ENCODE data around the gene ZIC2. TPM values are rescaled to one million over a fixed set of nuclear protein-coding genes. Genes with fewer than 3 reads are reported as not detected.
"Not testable (repeated sequence)": the region's sequence is repeated elsewhere in the genome, so short reads cannot be mapped to it uniquely, and the experiment has no call there.

Gene ZIC2
- total RNA-seq, 8 experiments from 2014 or later, result 0.14 to 48.8 (median 1.3) TPM; not detected in 1

- 67 to 100% (median 84%) methylated on average over 1 of the region's 1 CpG; no CpG with 5 or more reads in 6 of the 10 experiments for WGBS, 10 experiments
These were observed 29.9 kb upstream of the ZIC2 start for GRCh38 chr13:99951666-99952065.

GRCh38 chr13:99953138-99953755, 28.3 kb upstream of the ZIC2 start:
- ATAC-seq (replicated peaks in 6 of 8), result no peak
- Histone ChIP-seq H3K4me1 (replicated peaks in 1 of 2) (peaks cover 13 to 40% of the 10 kb centered on the region in 2 donors), H3K27ac (no peak overlapping the region), H3K4me3 (no peak overlapping the region)
- WGBS, 10 experiments, result 39 to 86% (median 71%) methylated on average over 1 to 11 of the region's 14 CpGs; no CpG with 5 or more reads in 2 of the 10 experiments
- in situ Hi-C loops (cut with MboI; ENCODE audit: low pct_unique_long_range_greater_than_20kb in 2 of 9, low sequenced_read_pairs in 9 of 9, unreplicated experiment in 9 of 9), result no loop called here

More at GRCh38 chr13:99951666-99952065, 29.9 kb upstream of the ZIC2 start:
- H3K27ac ChIP-seq; H3K4me3 ChIP-seq; in situ Hi-C loops (cut with MboI; ENCODE audit: low pct_unique_long_range_greater_than_20kb in 2 of 9, low sequenced_read_pairs in 9 of 9, unreplicated experiment in 9 of 9); ATAC-seq (replicated peaks in 6 of 8): not testable (repeated sequence)
- H3K4me1 ChIP-seq (replicated peaks in 1 of 2), result peaks cover 6 to 24% of the 10 kb centered on the region in 2 donors

- no peak overlapping the region for H3K27ac ChIP-seq
- 0 to 100% (median 65%) methylated on average over 1 to 14 of the region's 21 CpGs; no CpG with 5 or more reads in 3 of the 10 experiments for WGBS, 10 experiments
- H3K4me3 ChIP-seq, result no peak overlapping the region
- in situ Hi-C loops (cut with MboI; ENCODE audit: low pct_unique_long_range_greater_than_20kb in 2 of 9, low sequenced_read_pairs in 9 of 9, unreplicated experiment in 9 of 9), result no loop called here
- peaks cover 11 to 43% of the 10 kb centered on the region in 2 donors for H3K4me1 ChIP-seq (replicated peaks in 1 of 2)
- ATAC-seq (replicated peaks in 6 of 8), result no peak
These were observed 26.4 kb upstream of the ZIC2 start for GRCh38 chr13:99955107-99955746.

GRCh38 chr13:99955747-99956472, 25.7 kb upstream of the ZIC2 start:
- peak in 2 of 8 experiments; percentile 6 to 23 for ATAC-seq (replicated peaks in 6 of 8)
- in situ Hi-C loops (cut with MboI; ENCODE audit: low pct_unique_long_range_greater_than_20kb in 2 of 9, low sequenced_read_pairs in 9 of 9, unreplicated experiment in 9 of 9), result no loop called here

GRCh38 chr13:99956473-99957349, 24.9 kb upstream of the ZIC2 start:
- Histone ChIP-seq H3K4me3 (peak overlapping the region in 1 of 5 donors; percentile 20), H3K27ac (no peak overlapping the region), H3K4me1 (replicated peaks in 1 of 2) (peaks cover 11 to 44% of the 10 kb centered on the region in 2 donors)
- in situ Hi-C loops (cut with MboI; ENCODE audit: low pct_unique_long_range_greater_than_20kb in 2 of 9, low sequenced_read_pairs in 9 of 9, unreplicated experiment in 9 of 9), result no loop called here
- peak in 5 of 8 experiments; percentile 14 to 28 (median 17) for ATAC-seq (replicated peaks in 6 of 8)
- 0 to 11% (median 5%) methylated on average over 2 to 20 of the region's 68 CpGs; no CpG with 5 or more reads in 5 of the 10 experiments for WGBS, 10 experiments

More at GRCh38 chr13:99955747-99956472, 25.7 kb upstream of the ZIC2 start:
- peak overlapping the region in 2 of 5 donors; percentile 16 to 20 for H3K4me3 ChIP-seq
- H3K27ac ChIP-seq, result no peak overlapping the region
- H3K4me1 ChIP-seq (replicated peaks in 1 of 2), result peaks cover 11 to 39% of the 10 kb centered on the region in 2 donors
- 0 to 29% (median 10%) methylated on average over 1 to 12 of the region's 57 CpGs; no CpG with 5 or more reads in 4 of the 10 experiments for WGBS, 10 experiments

GRCh38 chr13:99958406-99959126, 23.0 kb upstream of the ZIC2 start:
- 0 to 22% (median 8%) methylated on average over 1 to 22 of the region's 35 CpGs; no CpG with 5 or more reads in 2 of the 10 experiments for WGBS, 10 experiments
- Histone ChIP-seq H3K4me3 (peak overlapping the region in 1 of 5 donors; percentile 19), H3K4me1 (replicated peaks in 1 of 2) (peaks cover 11 to 44% of the 10 kb centered on the region in 2 donors), H3K27ac (no peak overlapping the region)
- in situ Hi-C loops (cut with MboI; ENCODE audit: low pct_unique_long_range_greater_than_20kb in 2 of 9, low sequenced_read_pairs in 9 of 9, unreplicated experiment in 9 of 9), result no loop called here
- ATAC-seq (replicated peaks in 6 of 8), result peak in 1 of 8 experiments; percentile 13

GRCh38 chr13:99959127-99959539, 22.5 kb upstream of the ZIC2 start:
- 0 to 42% (median 4%) methylated on average over 1 to 9 of the region's 10 CpGs; no CpG with 5 or more reads in 1 of the 10 experiments for WGBS, 10 experiments
- Histone ChIP-seq H3K4me3 (peak overlapping the region in 1 of 5 donors; percentile 19), H3K27ac (no peak overlapping the region), H3K4me1 (replicated peaks in 1 of 2) (peaks cover 11 to 44% of the 10 kb centered on the region in 2 donors)
- peak in 5 of 8 experiments; percentile 4 to 26 (median 6) for ATAC-seq (replicated peaks in 6 of 8)
- in situ Hi-C loops (cut with MboI; ENCODE audit: low pct_unique_long_range_greater_than_20kb in 2 of 9, low sequenced_read_pairs in 9 of 9, unreplicated experiment in 9 of 9), result no loop called here

- 0 to 60% (median 3%) methylated on average over 1 to 25 of the region's 49 CpGs; no CpG with 5 or more reads in 1 of the 10 experiments for WGBS, 10 experiments
- in situ Hi-C loops (cut with MboI; ENCODE audit: low pct_unique_long_range_greater_than_20kb in 2 of 9, low sequenced_read_pairs in 9 of 9, unreplicated experiment in 9 of 9), result no loop called here
- Histone ChIP-seq H3K4me3 (peak overlapping the region in 3 of 5 donors; percentile 8 to 19 (median 11)), H3K27ac (no peak overlapping the region), H3K4me1 (replicated peaks in 1 of 2) (peaks cover 11 to 44% of the 10 kb centered on the region in 2 donors)
- ATAC-seq (replicated peaks in 6 of 8), result peak in 5 of 8 experiments; percentile 70 to 79 (median 77)
These were observed 21.9 kb upstream of the ZIC2 start for GRCh38 chr13:99959540-99960230.

- in situ Hi-C loops (cut with MboI; ENCODE audit: low pct_unique_long_range_greater_than_20kb in 2 of 9, low sequenced_read_pairs in 9 of 9, unreplicated experiment in 9 of 9), result no loop called here
- ATAC-seq (replicated peaks in 6 of 8), result peak in 2 of 8 experiments; percentile 5 to 26
- Histone ChIP-seq H3K27ac (no peak overlapping the region), H3K4me3 (no peak overlapping the region), H3K4me1 (replicated peaks in 1 of 2) (peaks cover 11 to 44% of the 10 kb centered on the region in 2 donors)
- 0 to 54% (median 20%) methylated on average over 1 to 5 of the region's 13 CpGs; no CpG with 5 or more reads in 3 of the 10 experiments for WGBS, 10 experiments
These were observed 20.8 kb upstream of the ZIC2 start for GRCh38 chr13:99960663-99961311.

- no peak overlapping the region for H3K4me3 ChIP-seq
- in situ Hi-C loops (cut with MboI; ENCODE audit: low pct_unique_long_range_greater_than_20kb in 2 of 9, low sequenced_read_pairs in 9 of 9, unreplicated experiment in 9 of 9), result no loop called here
- 22 to 52% (median 41%) methylated on average over 1 to 8 of the region's 8 CpGs; no CpG with 5 or more reads in 2 of the 10 experiments for WGBS, 10 experiments
- no peak overlapping the region for H3K27ac ChIP-seq
- peaks cover 11 to 41% of the 10 kb centered on the region in 2 donors for H3K4me1 ChIP-seq (replicated peaks in 1 of 2)
- no peak for ATAC-seq (replicated peaks in 6 of 8)
These were observed 19.9 kb upstream of the ZIC2 start for GRCh38 chr13:99961636-99962035.

- no peak overlapping the region for H3K4me3 ChIP-seq
- no peak for ATAC-seq (replicated peaks in 6 of 8)
- no peak overlapping the region for H3K27ac ChIP-seq
- peaks cover 11 to 35% of the 10 kb centered on the region in 2 donors for H3K4me1 ChIP-seq (replicated peaks in 1 of 2)
- in situ Hi-C loops (cut with MboI; ENCODE audit: low pct_unique_long_range_greater_than_20kb in 2 of 9, low sequenced_read_pairs in 9 of 9, unreplicated experiment in 9 of 9), result no loop called here
- WGBS, 10 experiments, result 0 to 100% (median 73%) methylated on average over 1 of the region's 1 CpG; no CpG with 5 or more reads in 1 of the 10 experiments
These were observed 19.3 kb upstream of the ZIC2 start for GRCh38 chr13:99962242-99962641.

Data from motor neuron (in vitro differentiated cells).